Measurements from ENCODE around the gene ANKRD13B.

ANKRD13B gene

DNA sequence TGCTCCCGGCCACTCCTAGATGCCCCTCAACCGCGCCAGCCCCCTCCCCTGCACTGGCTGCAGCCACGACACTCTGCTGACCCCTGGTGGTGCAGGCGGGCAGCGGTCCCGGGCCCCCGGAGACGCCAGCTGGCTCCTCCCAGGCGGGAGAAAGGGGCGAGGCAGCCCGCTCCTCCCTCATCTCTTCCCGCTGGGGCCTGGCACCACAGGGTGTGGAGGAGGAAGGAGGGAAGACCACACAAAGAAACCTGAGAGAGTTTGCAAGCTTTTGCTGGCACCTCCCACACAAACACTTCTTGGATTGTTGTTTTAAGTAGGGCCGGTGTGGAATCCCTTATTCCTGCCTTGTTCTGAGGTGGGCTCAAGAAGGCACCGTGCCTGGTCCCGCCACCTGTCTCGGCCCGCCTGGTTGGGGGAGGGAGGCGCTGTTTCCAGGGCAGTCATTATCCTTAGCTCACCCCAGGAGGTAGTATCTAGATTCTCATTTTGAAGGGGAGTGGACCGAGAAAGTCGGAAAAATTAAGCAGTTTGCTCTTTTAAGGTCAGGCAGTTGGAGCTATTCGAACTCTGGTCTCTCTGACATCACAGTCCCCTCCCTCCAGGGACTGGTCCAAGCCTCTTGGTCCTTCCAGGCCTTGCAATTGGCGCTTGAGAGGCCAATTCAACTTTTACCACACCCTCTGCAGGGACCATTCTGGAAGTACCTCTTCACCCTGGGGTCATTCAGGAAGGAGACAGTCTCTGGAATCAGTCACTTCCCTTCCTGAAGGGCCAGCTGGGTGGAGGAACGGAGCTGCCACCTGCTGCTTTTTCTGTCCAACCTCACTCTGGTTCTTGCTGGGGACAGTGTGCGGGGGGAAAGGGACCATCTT lies 959 bp upstream of the ANKRD13B start:
- DNase-seq (ENCODE audit: extremely low spot score, insufficient read length, low read depth) (peak; percentile 70), FAIRE-seq (peak; percentile 74)

GRCh38 chr17:29593591-29594518 lies 923 bp downstream of the ANKRD13B start:
- FAIRE-seq: no peak
- DNase-seq (ENCODE audit: extremely low spot score, insufficient read length, low read depth): no peak

GRCh38 chr17:29594519-29595090 lies 1.7 kb downstream of the ANKRD13B start:
- DNase-seq (ENCODE audit: extremely low spot score, insufficient read length, low read depth) (no peak), FAIRE-seq (no peak)

DNA sequence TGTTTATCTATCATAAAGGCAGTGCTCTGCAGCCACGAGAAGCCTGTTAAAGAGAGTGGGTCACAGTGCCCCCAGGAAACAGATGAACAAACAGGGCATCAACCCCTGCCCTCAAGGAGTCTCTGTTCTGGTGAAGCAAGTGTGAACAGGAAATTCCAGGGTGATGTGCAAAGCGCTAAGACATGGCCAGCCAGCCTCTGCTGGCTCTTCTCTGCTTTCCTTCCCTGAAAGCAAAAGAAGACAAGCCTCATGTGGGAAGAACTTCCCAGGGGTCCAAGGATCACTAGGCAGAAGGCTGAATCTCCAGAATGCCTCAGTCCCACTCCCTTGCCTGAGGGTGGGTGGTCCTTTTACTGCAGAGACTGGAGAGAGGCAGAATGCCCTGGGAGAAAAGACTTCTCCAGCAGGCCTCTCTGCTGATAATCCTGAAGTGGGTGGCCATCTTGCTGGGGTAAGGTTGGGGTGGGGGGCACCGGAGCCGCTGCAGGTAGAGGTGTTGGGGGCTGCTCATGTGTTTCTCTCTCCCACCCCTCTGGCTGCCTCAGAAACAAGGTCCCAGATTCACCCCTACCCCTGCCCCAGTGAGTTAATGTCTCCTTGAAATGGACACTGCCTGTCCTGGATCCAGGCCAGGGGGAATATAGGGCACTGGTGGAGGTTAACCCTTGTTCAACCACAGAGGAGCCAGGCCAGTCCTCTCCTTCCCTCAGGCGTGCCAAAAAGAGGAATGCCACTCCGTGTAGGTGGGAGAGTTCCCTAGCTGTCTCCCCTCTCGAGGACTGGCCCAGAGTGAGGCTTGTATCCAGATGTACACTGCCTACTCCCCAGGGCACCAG lies 2.4 kb downstream of the ANKRD13B start:
- DNase-seq (ENCODE audit: extremely low spot score, insufficient read length, low read depth) (no peak), FAIRE-seq (no peak)

DNA sequence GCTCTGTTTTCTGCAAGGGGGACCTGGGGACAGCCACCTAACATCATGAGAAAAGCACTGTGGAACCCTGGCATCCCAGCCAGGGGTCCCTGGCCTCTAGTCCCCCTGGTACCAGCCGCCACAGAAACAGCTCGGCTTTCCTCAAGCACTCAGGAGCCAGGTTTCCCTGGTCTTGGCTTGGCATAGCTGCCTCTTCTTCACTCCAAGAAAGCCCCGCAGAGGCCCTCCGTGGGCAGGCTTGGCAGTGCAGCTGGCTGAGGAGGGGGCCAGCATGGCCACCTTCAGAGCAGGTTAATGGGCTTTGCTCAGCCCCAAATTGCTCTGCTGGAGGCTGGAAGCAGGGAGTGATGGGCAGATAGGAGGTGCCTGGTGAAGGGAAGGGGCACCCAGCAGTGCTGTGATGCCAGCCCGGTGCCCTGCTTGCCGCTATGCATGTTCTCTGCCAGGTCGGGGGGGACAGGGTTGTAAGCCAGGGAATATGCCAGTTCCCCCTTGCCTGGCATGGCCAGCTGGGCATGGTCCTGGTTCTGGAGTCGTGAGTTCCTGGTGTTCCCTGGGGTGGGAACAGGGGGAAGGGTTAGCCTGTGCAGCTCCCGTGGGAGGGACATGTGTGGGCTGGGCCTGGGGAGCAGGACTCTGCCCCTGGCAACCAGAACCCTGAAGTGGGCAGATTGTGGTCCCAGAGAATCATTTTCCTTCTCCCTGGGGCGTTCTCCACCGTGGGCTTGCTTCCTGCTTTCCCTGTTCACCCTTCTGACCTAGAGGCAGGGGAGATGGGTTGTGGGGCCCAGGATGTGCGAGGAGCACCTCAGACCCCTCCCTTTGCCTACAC lies 3.2 kb downstream of the ANKRD13B start:
- DNase-seq (ENCODE audit: extremely low spot score, insufficient read length, low read depth) (no peak), FAIRE-seq (no peak)

GRCh38 chr17:29596811-29597210 lies 3.9 kb downstream of the ANKRD13B start:
- no peak for FAIRE-seq
- DNase-seq (ENCODE audit: extremely low spot score, insufficient read length, low read depth): no peak

GRCh38 chr17:29597361-29598172 lies 4.6 kb downstream of the ANKRD13B start:
- DNase-seq (ENCODE audit: extremely low spot score, insufficient read length, low read depth) (no peak), FAIRE-seq (no peak)

GRCh38 chr17:29603109-29603674 lies 10.3 kb downstream of the ANKRD13B start:
- FAIRE-seq (no peak), DNase-seq (ENCODE audit: extremely low spot score, insufficient read length, low read depth) (no peak)

DNA sequence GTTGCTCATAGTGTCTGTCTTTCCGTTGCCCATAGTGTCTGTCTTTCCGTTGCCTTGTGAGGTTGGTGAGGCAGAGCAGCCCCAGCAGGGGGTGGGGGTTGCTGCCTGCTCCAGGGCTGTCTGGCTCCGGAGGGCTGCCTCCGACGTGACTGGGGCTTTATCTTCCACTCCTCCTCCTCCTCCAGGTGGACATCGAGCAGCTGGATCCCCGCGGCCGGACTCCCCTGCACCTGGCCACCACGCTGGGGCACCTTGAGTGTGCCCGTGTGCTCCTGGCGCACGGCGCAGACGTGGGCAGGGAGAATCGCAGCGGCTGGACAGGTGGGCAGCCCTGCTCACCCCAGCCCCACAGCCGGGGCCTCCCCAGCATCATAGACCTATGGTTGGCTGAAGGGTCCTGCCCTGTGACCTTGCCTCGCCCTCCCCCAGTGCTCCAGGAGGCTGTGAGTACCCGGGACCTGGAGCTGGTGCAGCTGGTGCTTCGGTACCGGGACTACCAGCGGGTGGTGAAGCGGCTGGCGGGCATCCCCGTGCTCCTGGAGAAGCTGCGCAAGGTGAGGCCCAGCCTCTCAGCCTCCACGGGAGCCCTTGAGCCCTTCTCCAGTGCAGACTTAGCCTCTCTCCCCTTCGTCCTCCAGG lies 14.7 kb downstream of the ANKRD13B start:
- no peak for FAIRE-seq

DNA sequence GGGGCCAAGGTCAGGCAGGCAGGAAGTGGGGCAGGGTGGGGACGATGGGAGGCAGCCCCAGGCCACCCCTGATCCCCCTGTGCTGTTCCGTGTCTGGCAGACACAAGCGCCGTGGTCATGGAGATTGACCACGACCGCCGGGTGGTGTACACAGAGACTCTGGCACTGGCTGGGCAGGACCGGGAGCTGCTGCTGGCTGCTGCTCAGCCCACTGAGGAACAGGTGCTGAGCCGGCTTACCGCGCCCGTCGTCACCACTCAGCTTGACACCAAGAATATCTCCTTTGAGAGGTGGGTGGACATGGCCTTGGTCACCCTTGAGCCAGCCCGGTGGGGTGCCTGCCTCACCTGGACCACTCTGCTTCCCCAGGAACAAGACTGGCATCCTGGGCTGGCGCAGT lies 16.1 kb downstream of the ANKRD13B start:
- DNase-seq (ENCODE audit: extremely low spot score, insufficient read length, low read depth) (no peak), FAIRE-seq (no peak)

More for the DNA sequence above, 14.7 kb downstream of the ANKRD13B start:
- no peak for DNase-seq (ENCODE audit: extremely low spot score, insufficient read length, low read depth)

DNA sequence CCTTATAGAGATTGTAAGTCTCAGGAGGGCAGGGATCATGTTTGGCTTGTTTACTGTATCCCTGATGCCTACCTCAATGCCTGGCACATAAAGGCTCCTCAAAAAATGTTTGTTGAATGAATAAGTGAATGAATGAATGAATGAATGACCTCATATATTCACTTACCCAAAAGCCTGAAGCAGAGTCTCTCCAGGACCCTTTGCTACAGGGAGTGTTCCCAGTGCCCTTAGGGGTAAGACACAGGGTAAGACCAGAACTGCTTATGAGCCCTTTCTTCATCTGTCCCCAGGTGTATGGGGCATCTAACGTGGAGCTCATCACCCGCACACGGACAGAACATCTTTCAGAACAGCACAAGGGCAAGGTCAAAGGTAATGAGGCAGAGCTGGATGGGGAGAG lies 17.5 kb downstream of the ANKRD13B start:
- DNase-seq (ENCODE audit: extremely low spot score, insufficient read length, low read depth) (no peak), FAIRE-seq (no peak)

- DNase-seq (ENCODE audit: extremely low spot score, insufficient read length, low read depth) (no peak), FAIRE-seq (no peak)
Measured at GRCh38 chr17:29611351-29612093, 18.6 kb downstream of the ANKRD13B start.

DNA sequence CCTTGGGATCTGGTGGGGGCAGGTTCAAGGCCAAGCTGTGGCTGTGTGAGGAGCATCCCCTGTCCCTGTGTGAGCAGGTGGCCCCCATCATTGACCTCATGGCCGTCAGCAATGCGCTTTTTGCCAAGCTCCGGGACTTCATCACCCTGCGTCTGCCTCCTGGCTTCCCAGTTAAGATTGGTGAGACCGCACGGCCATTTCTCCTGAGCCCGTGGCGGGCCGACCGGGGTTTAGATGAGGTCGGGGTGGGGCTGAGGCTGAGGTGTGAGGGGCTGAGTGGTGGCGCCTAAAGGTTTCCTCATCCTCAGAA lies 19.1 kb downstream of the ANKRD13B start:
- DNase-seq (ENCODE audit: extremely low spot score, insufficient read length, low read depth) (no peak), FAIRE-seq (no peak)

- no peak for FAIRE-seq
- no peak for DNase-seq (ENCODE audit: extremely low spot score, insufficient read length, low read depth)
Measured at GRCh38 chr17:29612404-29613280, 19.7 kb downstream of the ANKRD13B start.

- DNase-seq (ENCODE audit: extremely low spot score, insufficient read length, low read depth) (no peak), FAIRE-seq (peak; percentile 73)
Measured at GRCh38 chr17:29613352-29613837, 20.5 kb downstream of the ANKRD13B start.

DNA sequence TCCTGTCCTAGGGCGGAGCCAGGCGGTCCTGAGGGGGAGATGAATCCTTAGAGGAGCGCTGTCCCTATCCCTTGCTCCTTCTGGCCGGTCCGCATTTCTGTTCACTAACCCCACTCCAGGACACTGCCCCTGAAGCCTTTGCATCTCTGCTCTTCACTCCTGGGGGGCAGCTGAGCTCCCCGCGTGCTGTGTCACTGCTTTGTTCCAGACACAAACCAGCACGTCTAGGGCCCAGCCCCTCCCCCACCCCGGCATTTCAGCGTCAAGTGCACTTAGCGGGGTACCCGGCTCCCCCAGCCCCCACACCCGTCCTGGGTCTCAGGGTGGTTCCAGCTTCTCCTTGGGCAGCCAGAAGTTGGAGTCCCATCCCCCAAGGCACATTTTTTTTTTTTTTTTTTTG lies 20.9 kb downstream of the ANKRD13B start:
- no peak for DNase-seq (ENCODE audit: extremely low spot score, insufficient read length, low read depth)
- FAIRE-seq: no peak
